Suprapubic skin (tissue), 4 donors: ENCODE measurements around the gene GPER1. TPM values are rescaled to one million over a fixed set of nuclear protein-coding genes. Genes with fewer than 3 reads are reported as not detected.

Experiments
- DNase-seq, 2 donors: peaks; one replicate each; pipeline ENCODE4 v3.0.0-alpha.2; 2019; ENCODE audit warnings: low spot score in 2 of 2
- H3K27ac ChIP-seq: fragments of 200-600 bp; sonication (generic); one replicate; pipeline ENCODE4 v1.5.1; 2019
- H3K27me3 ChIP-seq: fragments of 200-600 bp; sonication (generic); one replicate; pipeline ENCODE4 v1.5.1; 2019
- H3K36me3 ChIP-seq: fragments of 200-600 bp; sonication (generic); one replicate; pipeline ENCODE4 v1.5.1; 2019
- H3K4me1 ChIP-seq: fragments of 200-600 bp; sonication (generic); one replicate; pipeline ENCODE4 v1.5.1; 2019
- H3K4me3 ChIP-seq: fragments of 200-600 bp; sonication (generic); one replicate; pipeline ENCODE4 v1.5.1; 2019; ENCODE audit warnings: mild to moderate bottlenecking
- H3K9me3 ChIP-seq: fragments of 200-600 bp; sonication (generic); one replicate; pipeline ENCODE4 v1.5.1; 2019
- EP300 ChIP-seq: sonication (generic); formaldehyde crosslinking; IDR thresholded peaks from one replicate; pipeline ENCODE4 v1.6.1; 2017; ENCODE audit warnings: antibody characterized with exemption
- POLR2A ChIP-seq, 2 donors: fragments of 450-650 bp; IDR thresholded peaks; one replicate each; pipeline ENCODE4 v1.6.1; 2017; ENCODE audit warnings: antibody characterized with exemption in 2 of 2, mild to moderate bottlenecking in 2 of 2, moderate library complexity in 2 of 2
- POLR2AphosphoS5 ChIP-seq, 3 donors: sonication (generic); formaldehyde crosslinking; IDR thresholded peaks; one replicate each; pipeline ENCODE4 v1.6.1; 2017; ENCODE audit warnings: antibody characterized with exemption in 3 of 3
- WGBS: methylation state at CpG from one replicate; pipeline ENCODE4 v1.1.5; 2018; 5-methylcytosine and 5-hydroxymethylcytosine counted together
- total RNA-seq, 4 donors: library from RNA; depleted of rRNA; stranded (reverse); fragments of >200 nt; gene quantifications; one replicate each; pipeline ENCODE4 v1.1.0, GENCODE V29; 2016
- TF ChIP-seq, protein P1 (sequence below), 2 donors: fragments of 200-600 bp in 1 of 2; fragments of 450-650 bp in 1 of 2; sonication (generic) in 1 of 2; IDR thresholded peaks; one replicate each; pipeline ENCODE4 v1.5.1; 2016 to 2019; ENCODE audit warnings: antibody characterized with exemption in 2 of 2, mild to moderate bottlenecking in 1 of 2, moderate library complexity in 1 of 2

The GPER1 gene
- total RNA-seq, 4 donors from 2014 or later, result 2.6 to 11.9 (median 5.1) TPM

DNA sequence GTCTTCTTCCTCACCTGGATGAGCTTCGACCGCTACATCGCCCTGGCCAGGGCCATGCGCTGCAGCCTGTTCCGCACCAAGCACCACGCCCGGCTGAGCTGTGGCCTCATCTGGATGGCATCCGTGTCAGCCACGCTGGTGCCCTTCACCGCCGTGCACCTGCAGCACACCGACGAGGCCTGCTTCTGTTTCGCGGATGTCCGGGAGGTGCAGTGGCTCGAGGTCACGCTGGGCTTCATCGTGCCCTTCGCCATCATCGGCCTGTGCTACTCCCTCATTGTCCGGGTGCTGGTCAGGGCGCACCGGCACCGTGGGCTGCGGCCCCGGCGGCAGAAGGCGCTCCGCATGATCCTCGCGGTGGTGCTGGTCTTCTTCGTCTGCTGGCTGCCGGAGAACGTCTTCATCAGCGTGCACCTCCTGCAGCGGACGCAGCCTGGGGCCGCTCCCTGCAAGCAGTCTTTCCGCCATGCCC, 4.3 kb downstream of the GPER1 start:
- Histone ChIP-seq H3K4me3 (no peak overlapping the region), H3K9me3 (no peaks in the 10 kb centered on the region), H3K27ac (no peak overlapping the region), H3K36me3 (peaks cover 20% of the 10 kb centered on the region), H3K4me1 (peaks cover 37% of the 10 kb centered on the region), H3K27me3 (no peaks in the 10 kb centered on the region)
- TF ChIP-seq POLR2A (IDR thresholded peaks at IDR 0.05) (no peak), EP300 (no peak), POLR2AphosphoS5 (IDR thresholded peaks at IDR 0.05) (no peak)
- TF ChIP-seq, protein P1, sequence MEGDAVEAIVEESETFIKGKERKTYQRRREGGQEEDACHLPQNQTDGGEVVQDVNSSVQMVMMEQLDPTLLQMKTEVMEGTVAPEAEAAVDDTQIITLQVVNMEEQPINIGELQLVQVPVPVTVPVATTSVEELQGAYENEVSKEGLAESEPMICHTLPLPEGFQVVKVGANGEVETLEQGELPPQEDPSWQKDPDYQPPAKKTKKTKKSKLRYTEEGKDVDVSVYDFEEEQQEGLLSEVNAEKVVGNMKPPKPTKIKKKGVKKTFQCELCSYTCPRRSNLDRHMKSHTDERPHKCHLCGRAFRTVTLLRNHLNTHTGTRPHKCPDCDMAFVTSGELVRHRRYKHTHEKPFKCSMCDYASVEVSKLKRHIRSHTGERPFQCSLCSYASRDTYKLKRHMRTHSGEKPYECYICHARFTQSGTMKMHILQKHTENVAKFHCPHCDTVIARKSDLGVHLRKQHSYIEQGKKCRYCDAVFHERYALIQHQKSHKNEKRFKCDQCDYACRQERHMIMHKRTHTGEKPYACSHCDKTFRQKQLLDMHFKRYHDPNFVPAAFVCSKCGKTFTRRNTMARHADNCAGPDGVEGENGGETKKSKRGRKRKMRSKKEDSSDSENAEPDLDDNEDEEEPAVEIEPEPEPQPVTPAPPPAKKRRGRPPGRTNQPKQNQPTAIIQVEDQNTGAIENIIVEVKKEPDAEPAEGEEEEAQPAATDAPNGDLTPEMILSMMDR (IDR thresholded peaks at IDR 0.05), result no peak
- WGBS, result 99% methylated on average over 10 of the region's 40 CpGs
- DNase-seq, result no peak

DNA sequence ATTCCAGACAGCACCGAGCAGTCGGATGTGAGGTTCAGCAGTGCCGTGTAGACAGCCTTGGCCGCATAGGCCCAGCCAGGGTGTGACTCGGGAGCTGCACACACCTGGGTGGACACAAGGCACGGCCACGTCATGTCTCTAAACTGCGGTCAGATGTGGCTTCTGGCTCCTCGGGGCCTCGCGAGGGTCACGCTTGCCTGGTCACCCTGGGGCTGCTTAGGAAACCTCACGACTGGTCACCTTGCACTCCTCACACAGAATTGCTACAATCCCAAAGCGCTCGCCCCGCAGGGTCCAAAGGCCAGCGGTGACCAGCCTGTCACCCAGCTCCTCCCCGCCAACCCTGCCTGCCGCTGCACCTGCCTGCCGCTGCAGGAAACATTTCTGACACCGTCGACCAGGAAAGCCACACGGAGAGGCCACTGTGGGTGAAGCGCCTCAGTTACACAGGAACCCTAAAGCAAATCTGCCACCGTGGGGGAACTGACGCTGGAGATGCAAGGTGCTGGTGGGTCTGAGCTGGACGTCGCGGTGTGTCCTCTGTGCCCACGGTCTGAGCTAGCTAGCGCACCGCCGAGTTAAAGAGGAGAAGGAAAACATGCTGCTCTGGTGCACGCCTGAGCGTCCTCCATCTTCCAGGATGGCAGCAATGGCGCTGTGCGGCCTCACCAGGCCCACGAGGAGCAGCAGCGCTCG, 5.0 kb downstream of the GPER1 start:
- Histone ChIP-seq H3K4me1 (peaks cover 36% of the 10 kb centered on the region), H3K27me3 (no peaks in the 10 kb centered on the region), H3K4me3 (no peak overlapping the region), H3K36me3 (peaks cover 20% of the 10 kb centered on the region), H3K27ac (no peak overlapping the region), H3K9me3 (no peaks in the 10 kb centered on the region)
- DNase-seq, result no peak
- TF ChIP-seq POLR2A (IDR thresholded peaks at IDR 0.05), result no peak
- no peak for TF ChIP-seq POLR2AphosphoS5 (IDR thresholded peaks at IDR 0.05)
- TF ChIP-seq, protein P1 (IDR thresholded peaks at IDR 0.05), result no peak
- TF ChIP-seq EP300, result no peak
- WGBS, result 93% methylated on average over 31 of the region's 40 CpGs

DNA sequence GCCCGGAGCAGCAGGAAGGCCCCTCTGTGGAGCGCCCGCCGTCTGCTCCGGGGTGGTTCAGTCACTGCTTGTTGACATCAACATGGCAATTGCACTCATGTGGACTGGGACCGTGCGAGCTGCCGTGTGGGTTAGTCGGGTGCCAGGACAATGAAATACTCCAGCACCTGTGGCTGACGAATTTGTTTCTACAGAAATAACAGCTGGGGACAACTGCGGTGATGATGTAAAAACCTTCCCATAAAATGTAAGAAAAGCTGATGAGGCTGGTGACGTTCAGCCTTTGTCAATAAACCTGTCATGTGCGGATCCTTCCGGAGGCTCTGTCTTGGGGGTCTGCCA, 5.6 kb downstream of the GPER1 start:
- WGBS, result 89% methylated on average over 13 of the region's 14 CpGs
- TF ChIP-seq POLR2AphosphoS5 (IDR thresholded peaks at IDR 0.05), result no peak
- TF ChIP-seq, protein P1 (IDR thresholded peaks at IDR 0.05), result no peak
- no peak for TF ChIP-seq POLR2A (IDR thresholded peaks at IDR 0.05)
- TF ChIP-seq EP300, result no peak
- Histone ChIP-seq H3K27me3 (no peaks in the 10 kb centered on the region), H3K36me3 (peaks cover 20% of the 10 kb centered on the region), H3K9me3 (no peaks in the 10 kb centered on the region), H3K4me3 (no peak overlapping the region), H3K27ac (no peak overlapping the region), H3K4me1 (peaks cover 32% of the 10 kb centered on the region)
- no peak for DNase-seq

DNA sequence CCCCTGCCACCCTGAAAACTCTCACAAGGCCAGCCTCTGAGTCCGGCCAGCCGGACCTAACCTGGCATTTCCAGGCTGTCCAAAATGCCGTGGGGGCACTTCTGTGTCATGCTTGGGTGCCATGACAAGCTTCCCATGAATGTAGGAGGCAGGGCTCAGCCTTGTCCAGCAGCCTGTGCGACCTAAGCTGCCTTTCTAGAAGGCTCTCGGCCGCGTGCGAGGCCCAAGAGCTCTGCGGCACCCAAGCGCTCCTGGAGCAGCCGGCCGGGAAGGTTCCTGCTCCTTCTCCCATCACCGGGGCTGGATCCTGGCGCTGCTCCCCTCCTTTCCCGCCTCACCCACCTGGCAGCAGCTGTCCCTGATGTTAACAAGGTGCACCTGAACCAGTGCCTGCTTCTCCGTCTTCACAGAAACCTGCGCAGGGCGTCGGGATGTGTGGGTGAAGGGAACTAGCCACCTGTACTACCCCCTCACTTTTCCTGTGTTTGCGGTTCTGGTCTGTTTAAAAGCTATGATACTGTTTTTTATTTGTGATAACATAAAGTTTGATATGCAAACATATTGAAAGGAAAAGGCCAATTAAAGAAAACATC, 6.1 kb downstream of the GPER1 start:
- WGBS, result 89% methylated on average over 20 of the region's 20 CpGs
- H3K36me3 ChIP-seq, result peaks cover 20% of the 10 kb centered on the region
- H3K27ac ChIP-seq, result no peak overlapping the region
- TF ChIP-seq POLR2AphosphoS5 (IDR thresholded peaks at IDR 0.05) (no peak), EP300 (no peak), POLR2A (IDR thresholded peaks at IDR 0.05) (no peak)
- TF ChIP-seq, protein P1 (IDR thresholded peaks at IDR 0.05), result no peak
- peaks cover 28% of the 10 kb centered on the region for H3K4me1 ChIP-seq
- DNase-seq, result no peak
- H3K27me3 ChIP-seq, result no peaks in the 10 kb centered on the region
- H3K4me3 ChIP-seq, result no peak overlapping the region
- no peaks in the 10 kb centered on the region for H3K9me3 ChIP-seq

DNA sequence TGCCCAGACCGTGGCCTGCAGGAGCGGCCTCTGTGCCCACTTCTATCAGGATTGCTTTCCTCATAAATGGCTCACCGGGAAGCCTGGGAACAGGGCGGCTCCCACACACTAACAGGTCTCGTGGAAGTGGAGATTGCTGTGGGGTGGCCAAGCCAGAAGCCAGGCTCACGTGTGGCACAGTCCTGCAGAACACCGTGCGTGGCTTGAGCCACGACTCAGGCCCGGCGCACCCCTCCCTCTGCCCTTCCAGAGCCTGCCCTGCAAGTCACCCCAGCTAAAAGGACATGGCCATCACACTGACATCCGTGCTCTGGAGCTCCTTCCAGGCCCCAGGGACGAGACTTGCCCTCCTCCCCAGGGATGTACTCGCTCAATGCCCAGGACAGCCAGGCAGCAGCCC, 7.0 kb downstream of the GPER1 start:
- TF ChIP-seq POLR2AphosphoS5 (IDR thresholded peaks at IDR 0.05) (no peak), EP300 (no peak), POLR2A (IDR thresholded peaks at IDR 0.05) (no peak)
- TF ChIP-seq, protein P1 (IDR thresholded peaks at IDR 0.05), result no peak
- peaks cover 28% of the 10 kb centered on the region for H3K4me1 ChIP-seq
- H3K27ac ChIP-seq, result no peak overlapping the region
- no peak overlapping the region for H3K4me3 ChIP-seq
- no peaks in the 10 kb centered on the region for H3K27me3 ChIP-seq
- no peak for DNase-seq
- 90% methylated on average over 8 of the region's 14 CpGs for WGBS
- no peaks in the 10 kb centered on the region for H3K9me3 ChIP-seq
- peaks cover 20% of the 10 kb centered on the region for H3K36me3 ChIP-seq
